HG03558 (cell line): ENCODE measurements around the gene CEP131.

Experiments
- ATAC-seq: cut with Tn5 transposase; IDR thresholded peaks from one replicate; pipeline ENCODE4 v1.9.1; 2021; ENCODE audit warnings: moderate number of reproducible peaks; ENCODE audit not compliant: unreplicated experiment; ENCODE audit errors: extremely low read depth

CEP131 gene

GRCh38 chr17:81240761-81241160 is 18.0 kb upstream of the CEP131 start:
- ATAC-seq, result no peak

- ATAC-seq, result no peak
Observed at GRCh38 chr17:81239714-81240555, 17.2 kb upstream of the CEP131 start.

GRCh38 chr17:81238815-81239713 is 16.3 kb upstream of the CEP131 start, which contains the start of the genes NDUFAF8 and TEPSIN:
TSS of gene NDUFAF8 (plus strand) at chr17:81239318. CDS start at chr17:81239364, 46 bp downstream.
TSS of gene TEPSIN (minus strand) at chr17:81239055. CDS start at chr17:81239033, 22 bp downstream.
- ATAC-seq, result peak; percentile 83

- ATAC-seq, result no peak
Observed at GRCh38 chr17:81238490-81238814, 15.7 kb upstream of the CEP131 start.

GRCh38 chr17:81237591-81238489 is 15.1 kb upstream of the CEP131 start:
- no peak for ATAC-seq

GRCh38 chr17:81236784-81237183 is 14.0 kb upstream of the CEP131 start:
- ATAC-seq, result no peak

- no peak for ATAC-seq
Observed at GRCh38 chr17:81235822-81236740, 13.3 kb upstream of the CEP131 start.

- no peak for ATAC-seq
Observed at GRCh38 chr17:81234940-81235821, 12.4 kb upstream of the CEP131 start.

- no peak for ATAC-seq
Observed at GRCh38 chr17:81234506-81234855, 11.7 kb upstream of the CEP131 start.

- no peak for ATAC-seq
Observed at GRCh38 chr17:81233811-81234505, 11.2 kb upstream of the CEP131 start.

GRCh38 chr17:81233316-81233715 is 10.6 kb upstream of the CEP131 start:
- ATAC-seq, result no peak

GRCh38 chr17:81232616-81233241 is 10.0 kb upstream of the CEP131 start:
- ATAC-seq, result no peak

GRCh38 chr17:81231766-81232581 is 9.2 kb upstream of the CEP131 start:
- no peak for ATAC-seq

- ATAC-seq, result no peak
Observed at GRCh38 chr17:81231121-81231645, 8.4 kb upstream of the CEP131 start.

GRCh38 chr17:81230043-81230820 is 7.5 kb upstream of the CEP131 start:
- no peak for ATAC-seq

- ATAC-seq, result no peak
Observed at GRCh38 chr17:81229666-81229920, 6.8 kb upstream of the CEP131 start.
